HEK293T (cell line): ENCODE data around the gene SMG1.

Source experiments
- CTCF ChIA-PET: fragments of 350-600 bp; formaldehyde crosslinking; extraction: SDS; loops from one replicate; lab custom pipeline; 2021; ENCODE audit warnings: antibody characterized with exemption, inconsistent platforms; lab: Yijun Ruan, JAX
- POLR2A ChIA-PET: fragments of 350-600 bp; formaldehyde crosslinking; extraction: SDS; loops from one replicate; lab custom pipeline; 2020; ENCODE audit warnings: antibody characterized with exemption, inconsistent platforms; lab: Yijun Ruan, JAX
- DNase-seq: peaks from one replicate; pipeline ENCODE4 v3.0.0; 2012; ENCODE audit warnings: mixed read lengths; ENCODE audit errors: extremely low spot score
- ARNT ChIP-seq: fragments of 450-650 bp; IDR thresholded peaks from 2 replicates; pipeline ENCODE4 v1.6.1; 2017; ENCODE audit warnings: mild to moderate bottlenecking
- BHLHE40 ChIP-seq: fragments of 450-650 bp; IDR thresholded peaks from 2 replicates; pipeline ENCODE4 v1.6.1; 2016; ENCODE audit warnings: mild to moderate bottlenecking, moderate library complexity, borderline replicate concordance
- CTBP1 ChIP-seq: fragments of 450-650 bp; IDR thresholded peaks from 2 replicates; pipeline ENCODE4 v1.6.1; 2016; ENCODE audit warnings: borderline replicate concordance
- ELF4 ChIP-seq: fragments of 450-650 bp; IDR thresholded peaks from 2 replicates; pipeline ENCODE4 v1.6.1; 2017; ENCODE audit warnings: antibody characterized with exemption
- FOXA1 ChIP-seq: fragments of 450-650 bp; IDR thresholded peaks from 2 replicates; pipeline ENCODE4 v1.6.1; 2016; ENCODE audit warnings: mild to moderate bottlenecking
- FOXK2 ChIP-seq: fragments of 450-650 bp; IDR thresholded peaks from 2 replicates; pipeline ENCODE4 v1.6.1; 2016; ENCODE audit warnings: mild to moderate bottlenecking
- FOXM1 ChIP-seq: fragments of 450-650 bp; IDR thresholded peaks from 2 replicates; pipeline ENCODE4 v1.6.1; 2017; ENCODE audit warnings: mild to moderate bottlenecking, borderline replicate concordance
- HDGF ChIP-seq: fragments of 450-650 bp; IDR thresholded peaks from 2 replicates; pipeline ENCODE4 v1.6.1; 2017; ENCODE audit warnings: antibody characterized with exemption, borderline replicate concordance
- L3MBTL2 ChIP-seq: fragments of 450-650 bp; conservative IDR thresholded peaks from 2 replicates; pipeline ENCODE4 v1.6.1; 2016; ENCODE audit warnings: mild to moderate bottlenecking
- LEF1 ChIP-seq: fragments of 450-650 bp; IDR thresholded peaks from 2 replicates; pipeline ENCODE4 v1.6.1; 2017; ENCODE audit warnings: mild to moderate bottlenecking, borderline replicate concordance
- NFRKB ChIP-seq: fragments of 450-650 bp; IDR thresholded peaks from 2 replicates; pipeline ENCODE4 v1.6.1; 2016; ENCODE audit warnings: mild to moderate bottlenecking, moderate library complexity
- SP1 ChIP-seq: fragments of 450-650 bp; IDR thresholded peaks from 2 replicates; pipeline ENCODE4 v1.6.1; 2017
- SUZ12 ChIP-seq: fragments of 450-650 bp; IDR thresholded peaks from 2 replicates; pipeline ENCODE4 v1.6.1; 2016; ENCODE audit warnings: mild to moderate bottlenecking
- TARDBP ChIP-seq: fragments of 450-650 bp; IDR thresholded peaks from 2 replicates; pipeline ENCODE4 v1.6.1; 2016
- ZNF384 ChIP-seq: fragments of 450-650 bp; IDR thresholded peaks from 2 replicates; pipeline ENCODE4 v1.6.1; 2016
- TF ChIP-seq, protein P1 (sequence below): fragments of 450-650 bp; IDR thresholded peaks from 2 replicates; pipeline ENCODE4 v1.6.1; 2016

Gene SMG1

DNA sequence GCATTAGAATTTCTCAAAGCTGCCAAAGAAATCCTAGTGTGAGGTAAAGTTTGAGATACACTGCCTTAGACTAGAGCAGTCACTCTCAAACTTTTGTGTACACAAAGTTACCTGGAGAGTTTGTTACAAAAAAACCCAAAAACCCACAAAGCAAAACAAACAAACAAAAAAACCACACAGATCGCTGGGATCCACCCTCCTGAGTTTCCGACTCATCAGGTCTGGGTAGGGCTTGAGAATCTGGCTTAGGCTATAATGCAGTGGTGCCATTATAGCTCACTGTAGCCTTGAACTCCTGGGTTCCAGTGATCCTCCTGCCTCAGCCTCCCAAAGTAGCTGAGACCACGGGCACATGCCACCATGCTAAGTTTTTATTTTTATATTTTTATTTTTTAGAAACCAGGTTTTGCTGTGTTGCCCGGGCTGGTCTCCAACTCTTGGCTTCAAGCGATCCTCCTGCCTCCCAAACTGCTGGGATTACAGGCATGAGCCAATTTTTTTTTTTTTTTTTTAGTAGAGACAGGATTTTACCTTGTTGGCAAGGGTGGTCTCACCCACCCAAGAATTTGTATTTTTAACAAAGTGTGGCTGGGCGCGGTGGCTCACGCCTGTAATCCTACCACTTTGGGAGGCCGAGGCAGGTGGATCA lies 22.3 kb upstream of the SMG1 start:
- ChIA-PET POLR2A (no interaction called here), CTCF (no interaction called here)
- TF ChIP-seq L3MBTL2 (no peak), ELF4 (no peak), LEF1 (no peak), NFRKB (no peak), ZNF384 (no peak), FOXM1 (no peak), BHLHE40 (no peak), FOXA1 (no peak), FOXK2 (no peak), SUZ12 (no peak)
- DNase-seq = no peak

DNA sequence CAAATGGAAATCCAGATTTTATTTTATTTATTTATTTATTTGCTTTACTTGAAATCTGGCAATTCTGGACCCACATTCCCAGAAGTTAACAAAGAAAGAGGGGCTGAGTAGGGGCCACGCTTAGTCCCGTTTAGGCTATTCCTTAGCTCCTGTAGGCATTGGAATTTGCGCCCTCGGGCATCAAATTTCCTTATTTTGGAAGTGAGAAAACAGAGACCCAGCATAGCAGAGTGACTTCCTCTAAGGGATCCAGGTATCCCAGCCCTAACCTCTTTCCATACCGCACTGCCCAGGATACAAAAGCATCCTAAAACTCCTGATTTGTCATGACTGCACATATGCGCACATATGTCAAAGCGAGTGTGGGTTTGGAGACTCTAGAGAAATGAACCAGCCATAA lies 19.0 kb upstream of the SMG1 start:
- DNase-seq = no peak
- TF ChIP-seq SUZ12 (no peak), HDGF (no peak), CTBP1 (no peak), BHLHE40 (no peak), FOXK2 (no peak), FOXM1 (no peak), L3MBTL2 (no peak), FOXA1 (no peak), ELF4 (no peak), TARDBP (no peak), NFRKB (no peak), LEF1 (no peak), ZNF384 (no peak), ARNT (no peak)
- TF ChIP-seq, protein P1, sequence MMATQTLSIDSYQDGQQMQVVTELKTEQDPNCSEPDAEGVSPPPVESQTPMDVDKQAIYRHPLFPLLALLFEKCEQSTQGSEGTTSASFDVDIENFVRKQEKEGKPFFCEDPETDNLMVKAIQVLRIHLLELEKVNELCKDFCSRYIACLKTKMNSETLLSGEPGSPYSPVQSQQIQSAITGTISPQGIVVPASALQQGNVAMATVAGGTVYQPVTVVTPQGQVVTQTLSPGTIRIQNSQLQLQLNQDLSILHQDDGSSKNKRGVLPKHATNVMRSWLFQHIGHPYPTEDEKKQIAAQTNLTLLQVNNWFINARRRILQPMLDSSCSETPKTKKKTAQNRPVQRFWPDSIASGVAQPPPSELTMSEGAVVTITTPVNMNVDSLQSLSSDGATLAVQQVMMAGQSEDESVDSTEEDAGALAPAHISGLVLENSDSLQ = no peak
- CTCF ChIA-PET = interaction anchor here (1.3 to 1.8 kb wide), 2 partner anchors 11 to 28 kb away, joined by 5 to 7 read pairs; no protein-coding TSS in a partner anchor
- POLR2A ChIA-PET = interaction anchor here (1.3 kb wide), 1 partner anchor 140 kb away, joined by 3 read pairs; no protein-coding TSS in a partner anchor

DNA sequence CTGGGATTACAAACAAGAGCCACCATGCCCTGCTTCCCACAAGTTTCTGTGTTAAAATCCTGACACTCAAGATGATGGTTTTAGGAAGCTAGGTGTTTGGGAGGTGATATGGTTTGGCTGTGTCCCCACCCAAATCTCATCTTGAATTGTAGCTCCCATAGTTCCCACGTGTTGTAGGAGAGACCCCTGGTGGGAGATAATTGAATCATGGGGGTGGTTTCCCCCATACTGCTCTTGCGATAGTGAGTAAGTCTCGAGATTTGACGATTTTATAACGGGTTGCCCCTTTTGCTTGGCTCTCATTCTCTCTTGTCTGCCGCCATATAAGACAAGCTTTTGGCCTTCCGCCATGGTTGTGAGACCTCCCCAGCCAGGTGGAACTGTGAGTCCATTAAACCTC lies 17.2 kb upstream of the SMG1 start:
- ChIA-PET CTCF (interaction anchor here (0.5 kb wide), 1 partner anchor 100 kb away, joined by 3 read pairs; no protein-coding TSS in a partner anchor), POLR2A (no interaction called here)
- DNase-seq = no peak
- TF ChIP-seq HDGF (no peak), SP1 (no peak), L3MBTL2 (no peak), CTBP1 (no peak)

DNA sequence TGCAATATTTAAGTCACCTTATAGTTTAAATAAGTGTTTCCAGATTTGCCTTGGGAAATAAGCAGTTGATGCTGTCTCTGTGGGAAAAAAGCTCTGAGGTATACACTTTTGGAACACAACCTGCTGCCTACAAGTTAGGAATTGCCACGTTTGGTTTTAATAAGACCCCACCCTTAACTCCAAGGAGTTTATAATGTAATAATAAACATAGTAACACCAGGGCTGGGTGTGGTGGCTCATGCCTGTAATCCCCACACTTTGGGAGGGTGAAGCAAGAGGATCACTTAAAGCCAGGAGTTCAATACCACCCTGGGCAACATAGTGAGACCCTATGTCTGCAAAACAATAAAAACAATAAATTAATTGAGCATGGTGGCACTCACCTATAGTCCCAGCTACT lies 15.9 kb upstream of the SMG1 start:
- DNase-seq = no peak
- CTCF ChIA-PET = no interaction called here
- TF ChIP-seq L3MBTL2 (no peak), SUZ12 (no peak), FOXK2 (no peak), FOXA1 (no peak), FOXM1 (no peak), LEF1 (no peak)
- POLR2A ChIA-PET = interaction anchor here (0.7 to 1.2 kb wide), 2 partner anchors 140 to 152 kb away, joined by 3 to 5 read pairs; partner anchors contain the start of gene RPS15A

DNA sequence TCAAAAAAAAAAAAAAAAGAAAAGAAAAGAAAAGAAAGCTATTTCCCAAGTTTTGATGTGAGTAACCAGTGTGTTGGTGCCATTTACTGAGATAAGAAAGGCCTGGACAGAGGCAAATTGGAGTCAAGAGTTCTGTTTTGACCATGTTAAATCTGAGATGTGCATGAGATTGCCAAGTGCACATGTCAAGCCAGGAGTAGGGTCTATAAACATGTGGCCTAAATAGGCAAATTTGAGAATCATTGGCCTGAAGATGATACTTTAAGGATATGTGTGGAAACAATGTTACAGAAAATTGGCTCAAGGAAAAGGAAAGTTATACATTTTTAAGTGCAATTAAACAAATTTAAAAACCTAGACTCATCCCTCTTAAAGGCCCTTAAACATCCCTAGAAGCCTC lies 15.3 kb upstream of the SMG1 start:
- DNase-seq = no peak
- TF ChIP-seq CTBP1 = no peak
- no peak for TF ChIP-seq SUZ12
- TF ChIP-seq FOXK2 = no peak
- TF ChIP-seq FOXM1 = no peak
- no peak for TF ChIP-seq NFRKB
- no peak for TF ChIP-seq ZNF384
- ChIA-PET POLR2A (interaction anchor here (0.7 to 1.2 kb wide), 2 partner anchors 140 to 151 kb away, joined by 3 to 5 read pairs; partner anchors contain the start of gene RPS15A), CTCF (no interaction called here)

DNA sequence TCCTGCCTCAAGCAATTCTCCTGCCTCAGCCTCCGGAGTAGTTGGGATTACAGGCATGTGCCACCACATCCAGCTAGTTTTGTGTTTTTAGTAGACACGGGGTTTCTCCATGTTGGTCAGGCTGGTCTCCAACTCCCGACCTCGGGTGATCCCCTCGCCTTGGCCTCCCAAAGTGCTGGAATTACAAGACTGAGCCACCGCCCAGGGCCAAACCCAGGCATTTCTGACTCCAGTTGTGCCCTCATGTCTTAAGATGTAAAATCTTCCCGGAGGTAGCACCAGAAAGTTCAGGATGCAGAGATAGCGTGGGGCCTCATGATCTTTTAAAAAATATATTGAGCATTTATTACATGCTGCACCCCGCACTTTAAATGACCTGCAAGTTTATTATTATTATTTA lies 12.8 kb upstream of the SMG1 start:
- POLR2A ChIA-PET = no interaction called here
- DNase-seq = no peak
- TF ChIP-seq FOXM1 (no peak), NFRKB (no peak), LEF1 (no peak), CTBP1 (no peak), ELF4 (no peak), SP1 (no peak), BHLHE40 (no peak), ZNF384 (no peak), SUZ12 (no peak), ARNT (no peak)
- CTCF ChIA-PET = no interaction called here

DNA sequence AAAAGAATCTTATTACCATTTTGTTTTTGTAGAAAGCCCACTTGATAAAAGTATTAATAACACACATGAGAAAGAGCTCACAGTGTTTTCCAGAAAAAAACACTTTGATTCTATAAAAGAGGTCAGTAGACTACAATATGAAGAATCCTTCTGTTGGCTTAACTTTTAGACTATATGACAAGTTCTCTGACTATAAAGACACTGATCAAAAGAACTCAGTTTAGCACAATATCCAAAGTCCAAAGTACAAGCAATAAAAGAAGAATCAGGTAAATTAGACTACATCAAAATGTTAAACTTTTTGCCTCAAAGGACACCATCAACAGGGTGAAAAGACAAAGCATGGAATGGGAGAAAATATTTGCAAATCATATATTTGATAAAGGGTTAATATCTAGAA lies 11.2 kb upstream of the SMG1 start:
- ChIA-PET CTCF (no interaction called here), POLR2A (no interaction called here)
- TF ChIP-seq SP1 = no peak
- no peak for TF ChIP-seq LEF1
- no peak for TF ChIP-seq HDGF
- TF ChIP-seq, protein P1 = no peak
- no peak for TF ChIP-seq TARDBP
- TF ChIP-seq ELF4 = no peak
- no peak for TF ChIP-seq CTBP1
- no peak for TF ChIP-seq L3MBTL2
- TF ChIP-seq FOXM1 = no peak
- TF ChIP-seq FOXK2 = no peak
- TF ChIP-seq NFRKB = no peak
- TF ChIP-seq ZNF384 = no peak
- no peak for TF ChIP-seq SUZ12
- no peak for TF ChIP-seq FOXA1
- TF ChIP-seq BHLHE40 = no peak
- no peak for TF ChIP-seq ARNT
- DNase-seq = no peak
